Measurements from ENCODE around the gene GLRX. TPM values are rescaled to one million over a fixed set of nuclear protein-coding genes. Genes with fewer than 3 reads are reported as not detected.

Gene GLRX
- total and polyA plus RNA-seq, 2 of the 4 experiments (the other 2 are of a cell fraction) = 142 to 193 TPM

GRCh38 chr5:95836544-95836943, 14.0 kb upstream of the GLRX start:
- H4K5ac ChIP-seq (ENCODE audit: low read depth, low read length) = no peak overlapping the region
- no peak for TF ChIP-seq CTCF (conservative IDR thresholded peaks at IDR 0.05; ENCODE audit: low read depth, low read length)
- no peak for TF ChIP-seq FOS (IDR thresholded peaks at IDR 0.05; ENCODE audit: low read depth, low read length)
- TF ChIP-seq RAD21 (IDR thresholded peaks at IDR 0.05; ENCODE audit: low read length) = no peak
- TF ChIP-seq, protein P1, sequence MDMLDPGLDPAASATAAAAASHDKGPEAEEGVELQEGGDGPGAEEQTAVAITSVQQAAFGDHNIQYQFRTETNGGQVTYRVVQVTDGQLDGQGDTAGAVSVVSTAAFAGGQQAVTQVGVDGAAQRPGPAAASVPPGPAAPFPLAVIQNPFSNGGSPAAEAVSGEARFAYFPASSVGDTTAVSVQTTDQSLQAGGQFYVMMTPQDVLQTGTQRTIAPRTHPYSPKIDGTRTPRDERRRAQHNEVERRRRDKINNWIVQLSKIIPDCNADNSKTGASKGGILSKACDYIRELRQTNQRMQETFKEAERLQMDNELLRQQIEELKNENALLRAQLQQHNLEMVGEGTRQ (IDR thresholded peaks at IDR 0.05; ENCODE audit: low read depth, low read length) = no peak
- no peak for TF ChIP-seq POLR2A (IDR thresholded peaks at IDR 0.05; ENCODE audit: low read depth, low read length)
- TF ChIP-seq RCOR1 (IDR thresholded peaks at IDR 0.05; ENCODE audit: insufficient replicate concordance, low read length) = no peak
- no peak for TF ChIP-seq RFX5 (IDR thresholded peaks at IDR 0.05; ENCODE audit: low read depth, low read length)
- no peak for TF ChIP-seq NFE2L2 (IDR thresholded peaks at IDR 0.05; ENCODE audit: low read depth, low read length)
- TF ChIP-seq CHD1 (IDR thresholded peaks at IDR 0.05; ENCODE audit: low read depth, low read length) = no peak
- TF ChIP-seq SMC3 (IDR thresholded peaks at IDR 0.05; ENCODE audit: low read depth, low read length) = no peak
- no peak for TF ChIP-seq MAZ (IDR thresholded peaks at IDR 0.05; ENCODE audit: borderline replicate concordance, low read depth, low read length)
- TF ChIP-seq BHLHE40 (IDR thresholded peaks at IDR 0.05; ENCODE audit: low read depth, low read length) = no peak
- ChIA-PET CTCF (interaction anchor here (1.5 kb wide), 1 partner anchor 10 kb away, joined by 3 read pairs; no protein-coding TSS in a partner anchor), POLR2A (ENCODE audit: unreplicated experiment) (interaction anchor here (0.6 kb wide), 1 partner anchor 44 kb away, joined by 4 read pairs; no protein-coding TSS in a partner anchor)
- H2AK5ac ChIP-seq (ENCODE audit: low read depth, low read length) = no peak overlapping the region
- peaks cover 3% of the 10 kb centered on the region for H3K4me1 ChIP-seq (ENCODE audit: control insufficient read depth, insufficient read depth, low read length)
- no peaks in the 10 kb centered on the region for H3K79me1 ChIP-seq (ENCODE audit: low read depth in 1 of 2, low read length in 2 of 2)
- no peak overlapping the region for H3K23ac ChIP-seq (ENCODE audit: low read depth, low read length)
- dilution Hi-C loops (cut with HindIII; ENCODE audit: low sequenced_read_pairs, unreplicated experiment) = no loop called here
- no peak overlapping the region for H2AFZ ChIP-seq (replicated peaks; ENCODE audit: low read length, poor library complexity)
- H2BK20ac ChIP-seq (ENCODE audit: low read depth, low read length) = peak overlapping the region; percentile 7; the same call in 1 of the 2 replicates
- no peak overlapping the region for H4K91ac ChIP-seq (ENCODE audit: insufficient read depth, low read depth, low read length)
- H2BK120ac ChIP-seq (ENCODE audit: low read depth, low read length) = no peak overlapping the region
- no peak overlapping the region for H2BK5ac ChIP-seq (ENCODE audit: low read depth, low read length, poor library complexity, severe bottlenecking)
- no peak overlapping the region for H3K27ac ChIP-seq (ENCODE audit: insufficient read depth, low read length)
- no CpG with 5 or more reads among the region's 1 CpG for WGBS, 2 experiments (ENCODE audit: extremely low coverage in 2 of 2, insufficient read length in 1 of 2)
- H3K4me2 ChIP-seq (ENCODE audit: low read depth, low read length) = no peak overlapping the region
- H3K14ac ChIP-seq (replicated peaks; ENCODE audit: low read depth, low read length) = no peak overlapping the region
- H3K27me3 ChIP-seq (ENCODE audit: control insufficient read depth, insufficient read depth, low read length) = no peaks in the 10 kb centered on the region
- no peak overlapping the region for H3K9ac ChIP-seq (ENCODE audit: low read depth, low read length)
- peak overlapping the region; percentile 67; the same call in 1 of the 3 replicates for H2BK15ac ChIP-seq (ENCODE audit: low read depth, low read length)
- no peak overlapping the region for H3K4ac ChIP-seq (ENCODE audit: low read depth, low read length)
- no peaks in the 10 kb centered on the region for H3K36me3 ChIP-seq (ENCODE audit: control insufficient read depth, insufficient read depth, low read length)
- no peak overlapping the region for H3K4me3 ChIP-seq (ENCODE audit: insufficient read depth, low read depth, low read length)
- intact Hi-C loops (cut with micrococcal nuclease) = no loop called here
- DNase-seq = no peak
- H4K20me1 ChIP-seq (ENCODE audit: insufficient read depth, low read length) = no peaks in the 10 kb centered on the region
- in situ Hi-C loops (cut with MboI; ENCODE audit: low sequenced_read_pairs) = no loop called here
- H3K9me1 ChIP-seq (ENCODE audit: insufficient read depth, low read length) = peaks cover 3% of the 10 kb centered on the region; the same call in 1 of the 2 replicates
- no peak for ATAC-seq (ENCODE audit: low read depth)
- H4K8ac ChIP-seq (ENCODE audit: low read depth in 2 of 2, low read length in 2 of 2) = 0 out of 4 replicates have a peak overlapping the region, but pooled peaks of 1 of the 2 experiments have one; percentile 26
- H2AK9ac ChIP-seq (replicated peaks; ENCODE audit: low read depth, low read length, poor library complexity) = no peak overlapping the region
- H3K9me3 ChIP-seq (ENCODE audit: control insufficient read depth, insufficient read depth, low read length) = no peaks in the 10 kb centered on the region
- BruUV-seq (replicated peaks) = no TSS peak
- H3K18ac ChIP-seq (ENCODE audit: low read depth, low read length) = no peak overlapping the region
- H3K56ac ChIP-seq (ENCODE audit: extremely low read depth, insufficient read depth, low read length) = no peak overlapping the region
